Stimulated activated CD4-positive, alpha-beta T cell treated with anti-CD3 and anti-CD28 coated beads, TNF-alpha, amount 100 ng/mL, for 1 hour (primary cell): ENCODE results near the gene SESTD1.
A peak's percentile ranks its signal among the peaks of the same experiment; 100 is the strongest.
"Not testable (repeated sequence)": the region's sequence is repeated elsewhere in the genome, so short reads cannot be mapped to it uniquely, and the experiment has no call there.

Experiments used
- DNase-seq, 3 donors: peaks; one replicate each; pipeline ENCODE4 v3.0.0-alpha.2; 2020; ENCODE audit warnings: low read depth in 3 of 3, low spot score in 1 of 3

SESTD1 gene

GRCh38 chr2:179238027-179238426 lies 26.6 kb downstream of the SESTD1 start:
- no peak for DNase-seq

- no peak for DNase-seq
Measured at GRCh38 chr2:179237209-179237946, 27.3 kb downstream of the SESTD1 start.

- no peak for DNase-seq
Measured at GRCh38 chr2:179235463-179236108, 29.0 kb downstream of the SESTD1 start.

GRCh38 chr2:179234658-179235240 lies 29.9 kb downstream of the SESTD1 start:
- no peak for DNase-seq

- no peak for DNase-seq
Measured at GRCh38 chr2:179233626-179234430, 30.8 kb downstream of the SESTD1 start.

- no peak for DNase-seq
Measured at GRCh38 chr2:179233083-179233490, 31.5 kb downstream of the SESTD1 start.

GRCh38 chr2:179226961-179227259 lies 37.7 kb downstream of the SESTD1 start:
- no peak for DNase-seq

- DNase-seq: no peak
Measured at GRCh38 chr2:179226203-179226960, 38.2 kb downstream of the SESTD1 start.

- DNase-seq: no peak
Measured at GRCh38 chr2:179224361-179224760, 40.3 kb downstream of the SESTD1 start.

- no peak for DNase-seq
Measured at GRCh38 chr2:179222076-179222475, 42.6 kb downstream of the SESTD1 start.

GRCh38 chr2:179218848-179219594 lies 45.6 kb downstream of the SESTD1 start:
- DNase-seq: peak in 2 of 3 donors; percentile 11 to 32

GRCh38 chr2:179214671-179215070 lies 50.0 kb downstream of the SESTD1 start:
- not testable (repeated sequence) for DNase-seq

GRCh38 chr2:179211355-179211754 lies 53.3 kb downstream of the SESTD1 start:
- DNase-seq: no peak

- not testable (repeated sequence) for DNase-seq
Measured at GRCh38 chr2:179208277-179208676, 56.4 kb downstream of the SESTD1 start.

GRCh38 chr2:179207047-179207446 lies 57.6 kb downstream of the SESTD1 start:
- no peak for DNase-seq

GRCh38 chr2:179201869-179202268 lies 62.8 kb downstream of the SESTD1 start:
- no peak for DNase-seq

GRCh38 chr2:179195926-179196590 lies 68.6 kb downstream of the SESTD1 start:
- not testable (repeated sequence) for DNase-seq

GRCh38 chr2:179195141-179195540 lies 69.5 kb downstream of the SESTD1 start:
- DNase-seq: no peak

- DNase-seq: no peak
Measured at GRCh38 chr2:179193759-179194394, 70.8 kb downstream of the SESTD1 start.
